ENCODE data around the gene INPP5D.

The INPP5D gene

GRCh38 chr2:233084488-233084887, 24.3 kb downstream of the INPP5D start:
- TF ChIP-seq EZH2phosphoT487 (IDR thresholded peaks at IDR 0.05; ENCODE audit: borderline replicate concordance, low read length) (no peak), CTCF (IDR thresholded peaks at IDR 0.05; ENCODE audit: low read depth, low read length, poor library complexity, severe bottlenecking) (no peak)
- Histone ChIP-seq H3K36me3 (ENCODE audit: control insufficient read depth, low read length) (peaks cover 73% of the 10 kb centered on the region), H3K4me3 (ENCODE audit: low read length) (peak overlapping the region; percentile 64), H3K9me2 (replicated peaks; ENCODE audit: control insufficient read depth, low read length) (no peaks in the 10 kb centered on the region), H3K27me3 (ENCODE audit: control insufficient read depth, low read length) (no peaks in the 10 kb centered on the region), H3K27ac (ENCODE audit: low read depth, low read length) (peak overlapping the region; percentile 97), H4K20me1 (ENCODE audit: control insufficient read depth, insufficient read depth, low read depth, low read length) (no peaks in the 10 kb centered on the region), H3F3A (ENCODE audit: control insufficient read depth, insufficient read depth) (peaks cover 34% of the 10 kb centered on the region), H3K9me3 (ENCODE audit: control insufficient read depth, insufficient read depth, low read length) (no peaks in the 10 kb centered on the region), H3K79me2 (ENCODE audit: control insufficient read depth, low read length) (peaks cover 75% of the 10 kb centered on the region), H3K4me1 (ENCODE audit: control insufficient read depth, low read length) (peaks cover 94% of the 10 kb centered on the region), H3K4me2 (ENCODE audit: low read length) (peak overlapping the region; percentile 84)

GRCh38 chr2:233085037-233085838, 25.1 kb downstream of the INPP5D start:
- peak overlapping the region; percentile 84 for H3K4me2 ChIP-seq (ENCODE audit: low read length)

GRCh38 chr2:233085839-233086150, 25.7 kb downstream of the INPP5D start:
- Histone ChIP-seq H3K4me2 (ENCODE audit: low read length) (peak overlapping the region; percentile 84), H3K27me3 (ENCODE audit: control insufficient read depth, low read length) (no peaks in the 10 kb centered on the region), H3K4me3 (ENCODE audit: low read length) (peak overlapping the region; percentile 64), H3K4me1 (ENCODE audit: control insufficient read depth, low read length) (peaks cover 81% of the 10 kb centered on the region), H3K9me3 (ENCODE audit: control insufficient read depth, insufficient read depth, low read length) (no peaks in the 10 kb centered on the region), H3K36me3 (ENCODE audit: control insufficient read depth, low read length) (peaks cover 66% of the 10 kb centered on the region), H3K27ac (ENCODE audit: low read depth, low read length) (peak overlapping the region; percentile 97), H3K9me2 (replicated peaks; ENCODE audit: control insufficient read depth, low read length) (no peaks in the 10 kb centered on the region), H4K20me1 (ENCODE audit: control insufficient read depth, insufficient read depth, low read depth, low read length) (no peaks in the 10 kb centered on the region), H3F3A (ENCODE audit: control insufficient read depth, insufficient read depth) (peaks cover 30% of the 10 kb centered on the region), H3K79me2 (ENCODE audit: control insufficient read depth, low read length) (peaks cover 74% of the 10 kb centered on the region)
- no peak for TF ChIP-seq CTCF (IDR thresholded peaks at IDR 0.05; ENCODE audit: low read depth, low read length, poor library complexity, severe bottlenecking)
- no peak for TF ChIP-seq EZH2phosphoT487 (IDR thresholded peaks at IDR 0.05; ENCODE audit: borderline replicate concordance, low read length)

More at GRCh38 chr2:233085037-233085838, 25.1 kb downstream of the INPP5D start:
- Histone ChIP-seq H4K20me1 (ENCODE audit: control insufficient read depth, insufficient read depth, low read depth, low read length) (no peaks in the 10 kb centered on the region), H3K9me3 (ENCODE audit: control insufficient read depth, insufficient read depth, low read length) (no peaks in the 10 kb centered on the region), H3K27me3 (ENCODE audit: control insufficient read depth, low read length) (no peaks in the 10 kb centered on the region), H3K9me2 (replicated peaks; ENCODE audit: control insufficient read depth, low read length) (no peaks in the 10 kb centered on the region), H3K79me2 (ENCODE audit: control insufficient read depth, low read length) (peaks cover 78% of the 10 kb centered on the region), H3K36me3 (ENCODE audit: control insufficient read depth, low read length) (peaks cover 71% of the 10 kb centered on the region), H3K4me1 (ENCODE audit: control insufficient read depth, low read length) (peaks cover 86% of the 10 kb centered on the region), H3K4me3 (ENCODE audit: low read length) (peak overlapping the region; percentile 64), H3K27ac (ENCODE audit: low read depth, low read length) (peak overlapping the region; percentile 97), H3F3A (ENCODE audit: control insufficient read depth, insufficient read depth) (peaks cover 33% of the 10 kb centered on the region)
- TF ChIP-seq EZH2phosphoT487 (IDR thresholded peaks at IDR 0.05; ENCODE audit: borderline replicate concordance, low read length): no peak
- TF ChIP-seq CTCF (IDR thresholded peaks at IDR 0.05; ENCODE audit: low read depth, low read length, poor library complexity, severe bottlenecking): no peak

Data from DOHH2 (cell line).